Measurements from ENCODE around the gene TFDP2.
"Not testable (repeated sequence)": the region's sequence is repeated elsewhere in the genome, so short reads cannot be mapped to it uniquely, and the experiment has no call there.

The TFDP2 gene

GRCh38 chr3:142127941-142128658 is 21.2 kb downstream of the TFDP2 start:
- DNase-seq, result no peak

DNA sequence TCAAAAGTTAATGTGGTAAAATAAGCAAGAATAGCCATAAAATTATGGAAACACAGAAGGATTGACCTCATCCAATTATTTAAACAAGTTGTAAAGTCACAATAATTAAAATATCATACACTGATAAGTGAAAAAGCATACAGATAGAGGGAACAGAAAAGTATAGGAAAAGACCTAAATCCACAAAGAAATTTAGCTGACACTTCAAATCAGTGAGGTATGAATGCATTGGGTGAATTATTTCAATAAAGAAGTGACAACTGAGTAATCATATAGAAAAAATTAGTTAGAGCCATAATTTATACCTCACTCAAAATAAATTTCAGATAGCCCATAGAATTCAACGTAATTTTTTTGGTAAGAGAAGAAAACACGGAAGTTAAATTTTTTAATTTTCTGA is 25.1 kb downstream of the TFDP2 start:
- DNase-seq, result no peak

DNA sequence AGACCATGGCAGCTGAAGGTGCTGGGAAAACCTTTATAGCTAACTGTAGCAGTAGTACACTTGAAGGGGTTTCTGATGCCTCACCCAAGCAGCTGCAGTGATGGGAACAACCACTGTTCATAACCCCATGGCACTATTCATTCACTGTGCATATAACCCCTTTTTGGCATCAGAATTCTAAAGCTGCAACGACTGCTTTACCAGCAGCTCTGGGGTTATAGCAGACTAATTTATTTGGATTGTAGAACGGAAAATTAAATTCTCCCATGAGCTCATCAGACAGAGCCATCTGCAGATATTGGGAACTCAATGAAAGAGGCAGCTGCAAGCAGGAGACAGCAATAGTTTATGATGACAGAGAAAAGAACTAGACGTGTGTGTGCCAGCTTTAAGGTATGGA is 28.6 kb downstream of the TFDP2 start:
- DNase-seq, result no peak

DNA sequence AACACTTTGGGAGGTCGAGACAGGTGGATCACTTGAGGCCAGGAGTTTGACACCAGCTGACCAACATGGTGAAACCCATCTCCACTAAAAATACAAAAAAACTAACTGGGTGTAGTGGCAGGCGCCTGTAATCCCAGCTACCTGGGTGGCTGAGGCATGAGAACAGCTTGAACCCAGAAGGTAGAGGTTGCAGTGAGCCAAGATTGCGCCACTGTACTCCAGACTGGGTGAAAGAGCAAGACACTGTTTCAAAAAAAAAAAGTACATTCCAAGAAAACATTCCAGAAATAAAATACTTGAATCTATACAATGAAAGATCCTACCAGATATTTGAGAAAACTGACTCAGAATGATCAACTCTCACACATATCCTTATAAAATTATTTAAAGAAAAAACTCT is 30.4 kb downstream of the TFDP2 start:
- DNase-seq, result no peak

GRCh38 chr3:142117056-142117851 is 32.1 kb downstream of the TFDP2 start:
- no peak for DNase-seq

- DNase-seq, result no peak
These were observed 33.3 kb downstream of the TFDP2 start for GRCh38 chr3:142115867-142116668.

DNA sequence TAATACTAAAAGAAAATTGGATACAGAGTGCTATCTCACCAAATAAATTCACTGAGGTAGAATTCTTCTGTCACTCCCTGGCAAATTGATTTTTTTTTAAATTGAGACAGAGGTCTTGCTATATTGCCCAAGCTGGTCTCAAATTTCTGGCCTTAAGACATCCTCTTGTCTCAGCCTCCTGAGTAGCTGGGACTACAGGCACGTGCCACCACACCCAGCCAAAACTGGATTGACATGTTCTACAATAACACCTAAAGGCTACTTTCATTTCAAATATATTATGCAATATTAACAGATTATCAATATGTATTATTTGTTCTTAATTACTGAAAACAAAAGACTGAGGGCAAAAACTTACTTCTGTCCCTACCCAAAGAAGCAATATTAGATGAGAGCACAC is 36.7 kb downstream of the TFDP2 start:
- no peak for DNase-seq

- DNase-seq, result no peak
These were observed 42.8 kb downstream of the TFDP2 start for GRCh38 chr3:142106548-142106947.

DNA sequence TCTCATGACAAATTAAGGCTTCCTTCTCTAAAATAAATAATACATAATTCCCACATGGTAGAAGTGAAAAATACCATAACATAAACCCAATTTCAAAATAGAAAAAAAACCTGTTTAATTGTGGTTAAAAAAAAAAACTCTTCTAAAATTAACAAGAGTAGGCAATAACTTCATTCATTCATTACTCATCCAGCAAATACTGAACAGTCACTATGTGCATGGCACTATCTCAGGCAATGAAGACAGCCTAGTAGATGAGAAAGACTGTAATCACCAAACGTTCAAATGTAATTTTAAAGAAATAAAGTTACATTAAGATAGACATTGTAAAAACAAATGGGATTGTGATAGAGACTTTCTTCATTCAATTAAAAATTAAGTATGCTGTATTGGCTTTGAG is 43.4 kb downstream of the TFDP2 start:
- no peak for DNase-seq

- no peak for DNase-seq
These were observed 44.6 kb downstream of the TFDP2 start for GRCh38 chr3:142104763-142105162.

- DNase-seq, result no peak
These were observed 50.4 kb downstream of the TFDP2 start for GRCh38 chr3:142098964-142099363.

DNA sequence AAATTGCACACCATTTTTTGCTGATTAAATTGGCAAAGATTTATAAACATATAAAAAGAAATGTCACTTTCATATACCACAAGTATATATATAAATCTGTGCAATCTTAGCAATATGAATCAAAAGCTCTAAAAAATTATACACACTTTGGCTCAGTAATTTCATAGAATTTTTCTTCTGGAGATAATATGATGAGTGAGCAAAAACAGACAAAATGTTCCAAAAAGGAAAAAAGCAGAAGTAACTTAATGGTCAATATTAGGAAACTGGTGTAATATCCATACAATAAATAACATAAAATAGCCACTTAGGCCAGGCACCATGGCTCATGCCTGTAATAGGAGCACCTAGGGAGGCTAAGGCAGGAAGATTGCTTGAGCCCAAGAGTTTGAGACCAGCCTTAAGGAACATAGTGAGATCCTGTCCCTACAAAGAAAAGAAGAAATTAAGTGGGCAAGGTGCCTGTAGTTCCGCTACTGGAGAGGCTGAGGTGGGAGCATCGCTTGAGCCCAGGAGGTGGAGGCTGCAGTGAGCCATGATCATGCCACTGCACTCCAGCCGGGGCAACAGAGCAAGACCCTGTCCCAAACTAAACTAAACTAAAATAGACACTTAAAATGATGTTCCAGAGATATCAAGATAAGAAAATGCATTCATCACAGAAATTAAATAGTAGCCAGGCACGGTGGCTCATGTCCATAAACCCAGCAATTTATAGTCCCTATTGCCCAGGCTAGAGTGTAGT is 52.1 kb downstream of the TFDP2 start:
- DNase-seq, result no peak

- DNase-seq, result no peak
These were observed 53.5 kb downstream of the TFDP2 start for GRCh38 chr3:142095841-142096240.

GRCh38 chr3:142088925-142089324 is 60.4 kb downstream of the TFDP2 start:
- DNase-seq, result not testable (repeated sequence)

GRCh38 chr3:142088522-142088921 is 60.8 kb downstream of the TFDP2 start:
- no peak for DNase-seq

- no peak for DNase-seq
These were observed 61.7 kb downstream of the TFDP2 start for GRCh38 chr3:142087676-142088075.

DNA sequence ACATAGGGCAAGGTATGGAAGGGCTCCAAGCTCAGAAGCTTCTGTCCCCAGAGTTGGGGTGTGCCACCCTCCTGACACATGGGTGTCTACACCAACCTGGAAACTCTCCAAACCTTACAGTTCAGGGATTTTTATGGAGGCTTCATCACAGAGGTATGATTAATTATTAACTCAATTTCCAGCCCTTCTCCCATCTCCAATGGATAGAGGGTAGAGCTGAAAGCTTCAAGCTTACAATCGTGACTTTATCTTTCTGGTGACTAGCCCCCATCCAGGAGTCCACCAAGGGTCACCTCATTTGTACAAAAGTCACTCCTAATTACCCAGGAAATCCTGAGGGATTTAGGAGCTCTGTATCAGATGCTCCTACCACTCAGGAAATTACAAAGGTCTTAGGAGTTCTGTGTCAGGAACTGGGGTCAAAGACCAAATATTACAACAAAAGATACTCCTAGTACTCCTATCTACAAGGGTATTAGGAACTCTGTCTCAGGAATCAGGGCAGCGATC is 62.7 kb downstream of the TFDP2 start:
- DNase-seq, result no peak

- DNase-seq, result no peak
These were observed 68.2 kb downstream of the TFDP2 start for GRCh38 chr3:142081178-142081577.

GRCh38 chr3:142077859-142078500 is 71.4 kb downstream of the TFDP2 start:
- DNase-seq, result no peak

- no peak for DNase-seq
These were observed 72.0 kb downstream of the TFDP2 start for GRCh38 chr3:142077155-142077858.

GRCh38 chr3:142075656-142076055 is 73.7 kb downstream of the TFDP2 start:
- not testable (repeated sequence) for DNase-seq
